Body of pancreas (tissue), 4 donors: ENCODE data around the gene TAF3. TPM values are rescaled to one million over a fixed set of nuclear protein-coding genes. Genes with fewer than 3 reads are reported as not detected.

Experiments used
- ATAC-seq: fragments of 150-250 bp; one replicate; pipeline ENCODE4 v1.9.1; 2016
- DNase-seq, 4 donors: peaks; one replicate each; pipeline ENCODE4 v3.0.0-alpha.2; 2019
- H3K27ac ChIP-seq, 4 donors: fragments of 200-600 bp; sonication (generic); 1 replicate in 3 of 4; 2 replicates in 1 of 4; pipeline versions ENCODE4 v1.5.1 to v1.6.1; 2016 to 2019; ENCODE audit warnings: mild to moderate bottlenecking in 1 of 4, mixed read lengths in 1 of 4, moderate library complexity in 1 of 4
- H3K27me3 ChIP-seq, 2 donors: fragments of 200-600 bp; sonication (generic); one replicate each; pipeline ENCODE4 v1.6.0; 2016; ENCODE audit warnings: mild to moderate bottlenecking in 1 of 2
- H3K36me3 ChIP-seq, 2 donors: fragments of 200-600 bp; sonication (generic); replicated peaks in 1 of 2; 2 replicates each; pipeline ENCODE4 v1.5.1; 2016; ENCODE audit warnings: low read depth in 2 of 2; ENCODE audit not compliant: insufficient read depth in 1 of 2
- H3K4me1 ChIP-seq: fragments of 200-600 bp; sonication (generic); one replicate; pipeline ENCODE4 v1.6.0; 2016
- H3K4me3 ChIP-seq, 2 donors: fragments of 200-600 bp; sonication (generic); 1 replicate in 1 of 2; 2 replicates in 1 of 2; pipeline ENCODE4 v1.5.1; 2016 to 2019
- H3K9me3 ChIP-seq, 3 donors: fragments of 200-600 bp; sonication (generic); 1 replicate in 2 of 3; 2 replicates in 1 of 3; pipeline ENCODE4 v1.5.1; 2016
- CTCF ChIP-seq, 7 experiments: fragments of 450-650 bp in 4 of 7; fragments of 200-600 bp in 3 of 7; sonication (generic) in 3 of 7; IDR thresholded peaks; one replicate each; pipeline ENCODE4 v1.5.1; 2016 to 2019; ENCODE audit warnings: antibody characterized with exemption in 7 of 7
- POLR2A ChIP-seq, 3 donors: fragments of 450-650 bp; IDR thresholded peaks; one replicate each; pipeline ENCODE4 v1.6.1; 2016; ENCODE audit warnings: antibody characterized with exemption in 3 of 3, mild to moderate bottlenecking in 2 of 3
- WGBS, 2 donors: methylation state at CpG; one replicate each; pipeline ENCODE4 v1.1.5; 2017; 5-methylcytosine and 5-hydroxymethylcytosine counted together
- intact Hi-C: fragments of 100-400 bp; cut with DNase I; formaldehyde crosslinking; loops from one replicate; pipeline ENCODE4 v1.15.1; 2023
- total RNA-seq, 2 donors: library from RNA; depleted of rRNA; stranded (reverse); fragments of >200 nt; gene quantifications; one replicate each; pipeline ENCODE4 v1.1.0, GENCODE V29; 2016

Gene TAF3
- total RNA-seq, 2 donors from 2014 or later, result 6.0 to 12.9 TPM

DNA sequence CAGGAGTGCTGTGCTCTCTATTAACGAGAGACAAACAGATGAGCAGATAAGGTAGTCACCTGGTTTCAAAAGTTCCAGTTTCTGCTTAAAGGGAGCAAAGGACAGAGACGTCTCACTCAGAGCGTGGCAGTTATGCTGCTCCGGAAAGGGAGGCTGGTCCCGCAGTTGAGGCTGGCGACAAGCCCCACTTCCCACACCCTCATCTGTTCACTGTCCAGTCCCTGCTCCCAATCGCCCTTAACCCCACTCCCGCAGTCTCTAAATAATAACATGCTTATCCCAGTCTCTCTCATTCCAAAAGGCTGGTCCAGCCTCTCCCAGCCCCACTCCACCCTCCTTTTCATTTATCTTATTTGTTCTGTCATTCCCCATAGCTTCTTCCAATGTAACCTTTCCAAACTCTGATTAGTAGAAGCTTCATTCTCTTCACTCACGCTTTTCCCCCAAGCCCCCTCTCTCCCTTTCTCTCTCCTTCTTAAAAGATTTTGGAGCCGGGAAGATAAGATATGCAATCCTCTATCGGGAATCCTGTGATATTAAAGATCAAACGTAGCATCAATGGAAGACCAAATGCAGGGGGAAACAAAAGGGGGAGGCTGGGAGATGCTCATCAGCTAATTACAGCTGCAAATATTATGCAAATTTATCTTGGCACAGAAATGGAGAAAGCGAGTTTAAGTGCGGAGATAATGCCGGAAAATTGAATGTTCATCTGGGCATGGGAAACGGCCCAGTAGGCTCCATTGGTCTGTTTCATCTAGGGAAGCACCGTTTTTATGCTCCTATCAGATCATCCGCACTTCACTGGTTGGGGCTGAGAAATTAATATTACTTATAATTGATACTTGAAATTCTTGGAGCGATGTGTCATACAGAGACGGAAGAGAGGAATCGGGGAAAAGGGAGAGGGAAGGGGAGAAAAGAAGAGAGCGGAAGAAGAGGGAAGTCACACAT, 219.9 kb downstream of the TAF3 start:
- no peak for ATAC-seq
- intact Hi-C loops, result no loop called here
- H3K4me1 ChIP-seq, result peaks cover 32% of the 10 kb centered on the region
- H3K27me3 ChIP-seq, result peaks cover 7 to 66% of the 10 kb centered on the region in 2 donors
- WGBS, 2 donors, result 6 to 8% methylated on average over 22 of the region's 22 CpGs
- no peak overlapping the region for H3K27ac ChIP-seq
- no peak for TF ChIP-seq CTCF (IDR thresholded peaks at IDR 0.05)
- no peak for TF ChIP-seq POLR2A (IDR thresholded peaks at IDR 0.05)
- H3K4me3 ChIP-seq, result no peak overlapping the region
- no peaks in the 10 kb centered on the region for H3K9me3 ChIP-seq
- no peaks in the 10 kb centered on the region for H3K36me3 ChIP-seq
- DNase-seq, result no peak

- H3K27ac ChIP-seq, result no peak overlapping the region
- TF ChIP-seq CTCF (IDR thresholded peaks at IDR 0.05), result no peak
- no peak for TF ChIP-seq POLR2A (IDR thresholded peaks at IDR 0.05)
- H3K9me3 ChIP-seq, result no peaks in the 10 kb centered on the region
- WGBS, 2 donors, result 2 to 4% methylated on average over 10 of the region's 10 CpGs
- H3K4me1 ChIP-seq, result peaks cover 33% of the 10 kb centered on the region
- ATAC-seq (no peak), DNase-seq (no peak)
- intact Hi-C loops, result no loop called here
- no peaks in the 10 kb centered on the region for H3K36me3 ChIP-seq
- no peak overlapping the region for H3K4me3 ChIP-seq
- H3K27me3 ChIP-seq, result peaks cover 11 to 68% of the 10 kb centered on the region in 2 donors
These were observed 221.1 kb downstream of the TAF3 start for GRCh38 chr10:8039321-8039881.

GRCh38 chr10:8040651-8041050, 222.3 kb downstream of the TAF3 start:
- intact Hi-C loops, result no loop called here
- no peak overlapping the region for H3K4me3 ChIP-seq
- WGBS, 2 donors, result 6 to 11% methylated on average over 6 of the region's 6 CpGs
- no peaks in the 10 kb centered on the region for H3K9me3 ChIP-seq
- H3K4me1 ChIP-seq, result peaks cover 37% of the 10 kb centered on the region
- DNase-seq, result no peak
- TF ChIP-seq CTCF (IDR thresholded peaks at IDR 0.05) (no peak), POLR2A (IDR thresholded peaks at IDR 0.05) (no peak)
- H3K36me3 ChIP-seq, result no peaks in the 10 kb centered on the region
- H3K27me3 ChIP-seq, result peaks cover 5 to 69% of the 10 kb centered on the region in 2 donors
- ATAC-seq, result no peak
- no peak overlapping the region for H3K27ac ChIP-seq

GRCh38 chr10:8041284-8041991, 223.1 kb downstream of the TAF3 start:
- no peaks in the 10 kb centered on the region for H3K9me3 ChIP-seq
- no peak overlapping the region for H3K27ac ChIP-seq
- TF ChIP-seq CTCF (IDR thresholded peaks at IDR 0.05) (no peak), POLR2A (IDR thresholded peaks at IDR 0.05) (no peak)
- H3K4me3 ChIP-seq, result no peak overlapping the region
- ATAC-seq, result no peak
- H3K4me1 ChIP-seq, result peaks cover 35% of the 10 kb centered on the region
- H3K36me3 ChIP-seq, result no peaks in the 10 kb centered on the region
- peaks cover 5 to 71% of the 10 kb centered on the region in 2 donors for H3K27me3 ChIP-seq
- intact Hi-C loops, result no loop called here
- 4 to 8% methylated on average over 10 of the region's 10 CpGs for WGBS, 2 donors
- DNase-seq, result no peak
